HuH-7 (cell line): ENCODE results near the gene TBRG4.

Source experiments
- DNase-seq: peaks from one replicate; pipeline ENCODE4 v3.0.0; 2011; ENCODE audit warnings: low spot score

Gene TBRG4

GRCh38 chr7:45143616-45144015, 32.1 kb upstream of the TBRG4 start:
- DNase-seq, result no peak

- no peak for DNase-seq
Measured at GRCh38 chr7:45140827-45141226, 29.3 kb upstream of the TBRG4 start.

DNA sequence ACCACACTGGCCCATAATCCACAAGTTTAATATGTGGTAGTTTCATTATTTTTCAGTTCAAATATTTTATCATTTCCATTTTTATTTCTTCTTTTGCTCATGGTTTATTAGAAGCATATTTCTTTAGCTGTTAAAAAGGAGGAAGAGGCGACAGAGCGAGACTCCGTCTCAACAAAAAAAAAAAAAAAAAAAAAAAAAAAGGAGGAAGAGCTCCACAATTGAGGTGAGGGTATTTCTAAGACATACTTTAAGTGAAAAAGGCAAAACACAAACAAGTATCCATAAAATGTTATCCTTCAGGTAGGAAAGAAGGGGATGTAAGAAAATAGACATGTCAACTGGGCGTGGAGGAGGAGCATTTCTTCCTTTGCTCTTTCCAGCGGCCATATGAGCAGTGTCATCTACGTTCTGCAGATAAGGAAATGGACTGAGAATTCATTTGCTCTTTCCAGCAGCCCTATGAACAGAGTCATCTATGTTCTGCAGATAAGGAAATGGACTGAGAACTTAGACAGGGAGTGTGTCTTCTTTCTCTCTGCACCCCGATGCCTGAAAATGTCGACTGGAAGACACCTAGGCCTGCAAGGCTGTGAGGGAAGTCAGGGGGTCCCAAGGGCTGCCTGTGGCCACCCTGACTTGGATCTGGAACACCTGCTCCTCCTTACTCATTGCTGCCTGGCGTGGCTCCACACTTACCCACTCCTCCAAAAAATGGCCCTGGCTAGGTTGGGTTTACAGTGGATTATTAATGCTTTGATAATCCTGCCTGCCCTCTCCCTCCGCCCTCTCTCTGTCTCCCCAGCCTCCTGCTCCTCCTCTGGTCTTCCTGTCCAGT, 27.2 kb upstream of the TBRG4 start:
- no peak for DNase-seq

DNA sequence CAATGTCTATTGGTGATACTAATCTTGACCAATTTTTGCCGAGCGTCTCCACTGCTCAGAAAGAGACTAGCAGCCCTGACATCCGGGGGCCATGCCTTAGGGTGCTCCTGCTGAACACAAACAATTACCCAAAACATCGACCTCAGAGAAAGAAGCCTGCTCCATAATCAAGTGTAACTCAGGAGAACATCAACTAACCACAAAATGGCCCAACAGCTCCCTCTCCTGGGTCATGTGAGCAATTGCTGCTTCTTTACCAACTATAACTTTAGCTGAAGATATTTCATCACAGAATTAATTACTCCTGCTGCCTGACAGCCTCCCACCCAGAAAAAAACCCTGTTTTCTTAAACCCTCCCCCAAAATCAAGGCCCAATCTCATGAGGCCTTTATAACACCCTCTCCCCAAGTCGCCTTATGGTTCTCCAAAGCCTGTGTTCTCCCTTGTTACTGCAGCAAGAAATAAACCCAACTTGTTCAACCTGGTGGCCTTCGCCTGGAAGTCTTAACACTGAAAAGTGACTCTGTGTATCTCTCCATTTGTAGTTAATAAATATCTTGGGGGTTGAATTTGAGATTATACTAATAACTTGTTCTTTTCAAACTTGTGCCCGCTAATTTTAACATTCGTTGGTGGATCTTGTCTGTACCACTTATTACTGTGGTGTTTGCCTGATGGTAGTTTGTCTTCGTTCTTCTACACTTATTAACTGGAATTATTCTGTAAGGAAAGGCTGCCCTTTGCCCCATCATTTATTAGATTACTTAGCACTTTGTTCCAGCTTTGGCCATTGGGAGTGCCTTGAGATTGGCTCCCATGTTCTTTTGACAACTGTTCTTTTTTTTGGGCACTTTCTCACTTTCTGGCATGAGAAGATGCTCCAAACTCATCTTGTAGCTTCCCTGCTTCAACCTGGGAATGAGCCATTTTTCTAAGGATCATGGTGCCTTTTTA, 24.9 kb upstream of the TBRG4 start:
- peak; percentile 87 for DNase-seq

GRCh38 chr7:45133877-45134276, 22.4 kb upstream of the TBRG4 start:
- DNase-seq, result no peak

- DNase-seq, result no peak
Measured at GRCh38 chr7:45133352-45133751, 21.9 kb upstream of the TBRG4 start.

DNA sequence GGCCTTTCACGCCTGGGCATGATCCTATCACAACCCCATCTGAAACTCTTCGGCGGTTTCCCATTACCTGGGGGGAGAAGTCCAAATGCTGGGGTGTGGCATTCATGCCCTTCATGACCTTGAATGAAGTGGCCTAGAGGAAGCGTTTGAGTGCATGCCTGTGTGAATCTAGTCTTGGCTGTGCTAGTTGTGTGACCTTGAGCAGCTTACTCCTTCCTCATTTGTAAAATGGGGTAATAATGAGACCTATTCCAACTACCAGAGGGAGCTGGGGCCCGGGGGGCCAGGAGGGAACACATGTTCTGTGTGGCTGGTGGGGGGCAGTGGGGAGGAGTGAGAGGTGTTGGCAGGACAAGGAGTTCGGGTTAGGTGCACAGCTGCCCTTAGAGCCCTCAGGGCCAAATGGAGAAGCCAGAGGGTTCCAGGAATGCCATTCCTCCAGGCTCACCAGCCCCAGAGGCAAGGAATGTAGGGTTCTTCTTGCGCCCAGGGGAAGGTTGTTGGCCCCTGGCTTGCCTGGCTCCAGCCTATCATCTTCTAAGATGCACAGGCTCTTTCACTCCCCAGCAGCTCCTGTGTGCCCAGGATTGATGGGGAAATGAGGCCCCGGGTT, 21.3 kb upstream of the TBRG4 start:
- no peak for DNase-seq

DNA sequence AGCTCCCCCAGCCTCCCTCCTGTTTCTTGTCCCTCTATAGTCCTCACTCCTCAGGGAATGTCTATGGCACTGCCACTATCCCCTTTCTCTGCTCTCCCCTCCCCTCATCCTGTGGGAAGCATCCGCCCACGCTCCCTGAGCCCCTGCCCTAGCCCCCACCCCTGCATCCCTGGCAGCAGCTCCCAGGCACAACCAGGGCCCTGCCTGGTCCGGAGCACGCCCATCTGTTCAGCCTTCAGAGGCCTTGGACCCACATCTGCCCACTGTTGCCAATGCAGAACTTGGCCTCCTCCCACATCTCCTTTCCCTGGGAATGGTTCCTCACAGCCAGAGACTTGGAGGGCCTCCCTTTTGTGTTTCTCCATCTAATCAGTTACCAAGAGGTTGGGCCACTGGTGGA, 20.4 kb upstream of the TBRG4 start:
- no peak for DNase-seq

- no peak for DNase-seq
Measured at GRCh38 chr7:45130910-45131309, 19.4 kb upstream of the TBRG4 start.

- no peak for DNase-seq
Measured at GRCh38 chr7:45129906-45130305, 18.4 kb upstream of the TBRG4 start.

DNA sequence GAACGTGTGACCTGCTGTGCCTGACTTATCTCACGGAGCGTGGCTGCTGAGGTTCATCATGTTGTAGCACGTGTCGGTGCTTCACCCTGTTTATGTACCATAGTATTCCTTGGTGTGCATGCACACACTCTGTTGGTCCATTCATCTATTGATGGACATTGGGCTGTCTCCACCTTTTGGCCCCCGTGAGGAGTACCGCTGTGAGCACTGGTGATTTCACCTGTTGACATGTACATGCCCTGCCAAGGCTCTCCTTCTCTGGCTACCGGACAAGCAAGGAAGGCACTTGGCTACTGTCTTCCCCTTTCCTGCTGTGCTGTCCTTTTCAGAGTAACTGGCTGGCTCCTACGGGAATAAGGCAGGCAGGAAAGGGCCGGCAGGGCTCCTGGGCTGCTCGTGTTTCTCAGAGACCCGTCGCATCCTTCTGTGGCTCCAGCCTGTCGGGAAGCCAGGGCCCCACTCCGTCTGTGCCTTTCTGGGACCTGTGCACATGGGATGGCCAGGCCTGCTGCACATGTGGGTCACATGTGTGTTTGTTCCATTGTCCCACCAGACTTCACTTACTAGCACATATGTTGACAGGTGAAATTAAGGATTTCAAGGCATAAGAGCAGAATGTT, 17.8 kb upstream of the TBRG4 start:
- DNase-seq, result no peak

DNA sequence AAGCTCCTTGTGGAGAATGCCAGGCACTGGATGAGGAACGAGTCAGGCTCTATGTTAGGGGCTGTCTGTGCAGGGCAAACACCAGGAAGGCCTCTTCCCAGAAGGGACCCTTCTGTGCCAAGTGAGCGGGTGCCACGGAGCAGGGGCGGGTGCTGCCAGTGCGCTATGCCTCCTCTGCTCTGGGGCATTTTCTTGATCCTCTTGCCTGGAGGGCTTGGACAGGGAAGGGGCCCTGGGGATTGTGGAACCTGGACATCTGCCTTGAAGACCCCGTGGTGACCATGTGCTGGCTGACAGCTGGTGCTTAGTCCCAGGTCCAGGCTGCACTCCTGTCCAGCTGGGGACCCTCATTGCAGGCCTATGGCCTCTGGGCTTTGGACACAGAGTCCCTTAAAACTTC, 15.4 kb upstream of the TBRG4 start:
- DNase-seq, result no peak

DNA sequence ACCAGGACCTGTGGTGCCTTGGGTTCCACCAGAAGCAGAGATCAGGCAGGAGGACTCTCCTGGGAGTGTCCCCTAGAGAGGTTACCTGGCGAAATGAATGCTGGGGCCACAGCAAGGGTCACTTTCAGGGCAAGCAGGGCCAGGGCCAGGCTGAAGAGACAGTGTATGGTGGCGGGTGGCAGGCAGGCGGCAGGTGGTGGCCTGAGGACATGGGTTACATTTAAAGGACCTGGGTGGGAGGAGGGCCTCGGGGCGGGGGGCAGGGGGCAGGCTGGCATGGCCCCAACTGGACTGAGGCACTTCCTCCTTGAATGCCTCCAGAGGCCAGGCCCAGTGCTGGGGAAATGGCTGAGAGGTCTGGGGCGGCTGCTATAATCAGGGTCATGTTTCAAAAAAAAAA, 14.7 kb upstream of the TBRG4 start:
- DNase-seq, result no peak

GRCh38 chr7:45125193-45125904, 13.9 kb upstream of the TBRG4 start:
- no peak for DNase-seq

DNA sequence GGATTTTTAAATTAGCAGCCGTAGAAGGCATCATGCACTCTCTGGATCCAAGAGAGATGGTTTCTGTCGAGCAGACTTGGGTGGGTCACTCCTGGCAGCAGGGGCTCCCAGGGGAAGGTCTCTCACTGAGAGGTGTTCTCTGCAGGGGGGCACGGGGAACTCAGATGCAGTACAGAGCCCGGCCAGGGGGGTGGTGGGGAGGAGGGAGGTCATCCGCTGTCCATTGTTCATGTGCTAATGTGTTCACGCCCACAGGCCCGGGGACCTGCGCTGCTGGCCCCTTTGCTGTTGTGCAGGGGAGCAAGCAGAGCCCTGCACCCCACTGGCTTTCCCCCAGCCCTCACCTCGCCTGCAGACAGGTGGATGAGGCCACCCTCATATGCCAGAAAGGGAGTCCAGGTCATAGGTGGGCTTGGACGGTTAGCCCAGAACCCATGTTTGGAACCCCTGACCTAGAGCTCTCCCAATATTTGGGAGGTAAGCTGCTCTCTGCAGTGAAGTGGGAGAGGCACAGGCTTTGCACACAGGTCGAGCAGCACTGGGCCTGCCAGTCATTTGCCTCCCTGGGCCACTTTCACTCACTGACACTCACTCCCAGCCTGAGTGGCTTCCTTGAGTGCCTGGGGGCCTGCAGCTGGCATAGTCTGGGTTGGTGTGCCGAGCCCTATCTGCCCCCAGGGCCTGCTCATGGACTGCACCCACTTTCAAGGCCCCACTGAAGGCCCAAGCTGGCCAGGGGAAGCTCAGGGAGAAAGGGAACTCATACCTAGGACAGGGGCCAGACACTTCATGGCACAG, 12.6 kb upstream of the TBRG4 start:
- DNase-seq, result no peak

GRCh38 chr7:45122975-45123860, 11.7 kb upstream of the TBRG4 start:
- no peak for DNase-seq

- DNase-seq, result no peak
Measured at GRCh38 chr7:45119550-45119949, 8.1 kb upstream of the TBRG4 start.

DNA sequence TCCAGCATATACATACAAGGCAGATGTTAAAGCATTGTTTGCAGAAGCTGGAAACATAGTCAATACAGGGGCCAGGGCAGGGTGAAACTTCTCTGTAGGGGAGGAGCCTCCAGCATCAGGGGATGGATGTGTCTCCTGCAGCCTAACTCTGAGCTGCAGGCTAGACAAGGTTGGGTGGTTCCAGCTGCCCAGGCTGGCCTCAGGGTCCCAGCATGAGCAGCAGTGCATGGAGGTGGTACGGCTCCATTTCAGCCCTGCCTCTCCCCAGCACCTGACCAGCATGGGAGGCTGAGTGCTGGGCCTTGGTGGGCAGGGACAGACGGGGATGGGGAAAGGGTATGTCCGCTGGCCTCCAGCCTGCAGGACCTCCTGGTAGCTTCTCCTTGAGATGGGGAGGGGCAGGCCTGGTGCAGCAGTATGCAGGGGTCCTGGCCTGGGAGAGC, 7.4 kb upstream of the TBRG4 start:
- DNase-seq, result no peak

DNA sequence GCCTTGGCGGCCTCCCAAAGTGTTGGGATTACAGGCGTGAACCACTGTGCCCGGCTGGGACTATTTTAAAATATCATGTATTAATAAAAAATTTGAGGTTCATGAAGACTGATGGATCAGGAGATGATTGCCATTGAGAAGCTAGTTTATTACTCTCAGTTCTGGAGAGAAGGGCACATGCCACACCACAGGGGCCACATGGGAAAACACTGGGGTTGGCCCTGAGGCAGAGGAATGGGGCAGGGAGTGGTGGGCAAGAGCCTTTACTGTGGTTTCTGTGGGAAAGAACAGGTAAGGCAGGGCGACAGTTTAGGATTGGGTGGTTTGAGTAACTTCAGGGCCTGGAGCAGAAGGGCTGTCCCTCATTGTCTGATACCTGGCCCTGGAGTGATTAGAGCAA, 6.8 kb upstream of the TBRG4 start:
- DNase-seq, result no peak

DNA sequence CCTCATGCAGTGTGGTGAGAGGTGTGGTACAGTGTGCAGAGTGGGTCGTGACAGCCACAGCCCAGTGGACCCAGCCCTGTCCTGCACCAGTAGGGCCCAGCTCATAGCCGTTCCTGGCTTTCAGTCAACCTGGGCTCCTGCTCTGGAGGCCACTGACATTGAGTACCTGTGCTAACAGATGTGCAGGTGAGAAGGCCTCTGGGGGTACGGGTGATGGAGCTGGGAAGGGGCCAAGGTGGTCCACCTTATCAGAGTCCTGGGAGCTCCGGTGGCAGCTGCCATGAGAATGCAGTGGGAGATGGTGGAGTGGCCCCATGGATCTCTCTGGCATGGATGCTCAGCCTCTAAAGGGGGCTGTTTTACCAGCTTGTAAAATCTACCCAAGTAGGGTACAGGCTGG, 6.1 kb upstream of the TBRG4 start:
- DNase-seq, result no peak
